ENCODE results near the gene DNAAF1.

DNA sequence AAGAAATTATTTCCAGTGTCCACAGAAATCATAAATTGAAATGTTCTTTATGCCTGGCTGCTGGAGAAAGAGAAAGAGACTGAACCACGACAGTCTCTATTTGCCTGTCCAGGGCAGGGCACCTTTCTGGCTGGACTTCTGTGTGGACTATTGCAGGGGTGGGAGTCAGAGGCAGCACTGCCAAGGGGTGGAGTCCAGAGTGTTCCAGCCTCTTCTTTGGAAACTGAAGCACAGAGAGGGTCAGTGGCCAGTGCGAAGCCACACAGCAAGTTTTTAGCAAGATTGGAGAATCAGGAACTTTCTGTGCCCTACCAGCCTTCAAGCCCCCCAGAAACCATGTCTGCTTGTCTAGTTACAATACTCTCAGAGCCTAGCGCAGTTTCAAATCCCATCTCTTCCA lies 79.4 kb downstream of the DNAAF1 start:
- TF ChIP-seq FOXS1 (CRISPR knock-in tag; IDR thresholded peaks at IDR 0.05) (no peak), NR3C1 (IDR thresholded peaks at IDR 0.05) (no peak), ZSCAN20 (CRISPR knock-in tag; IDR thresholded peaks at IDR 0.05) (no peak), HDAC2 (IDR thresholded peaks at IDR 0.05) (no peak), JUN (IDR thresholded peaks at IDR 0.05) (no peak), RAD21 (conservative IDR thresholded peaks at IDR 0.05 in 1 of 2, IDR thresholded peaks at IDR 0.05 in 1 of 2) (no peak), NFE2L2 (conservative IDR thresholded peaks at IDR 0.05; ENCODE audit: low read length) (no peak)
- TF ChIP-seq, protein P1, sequence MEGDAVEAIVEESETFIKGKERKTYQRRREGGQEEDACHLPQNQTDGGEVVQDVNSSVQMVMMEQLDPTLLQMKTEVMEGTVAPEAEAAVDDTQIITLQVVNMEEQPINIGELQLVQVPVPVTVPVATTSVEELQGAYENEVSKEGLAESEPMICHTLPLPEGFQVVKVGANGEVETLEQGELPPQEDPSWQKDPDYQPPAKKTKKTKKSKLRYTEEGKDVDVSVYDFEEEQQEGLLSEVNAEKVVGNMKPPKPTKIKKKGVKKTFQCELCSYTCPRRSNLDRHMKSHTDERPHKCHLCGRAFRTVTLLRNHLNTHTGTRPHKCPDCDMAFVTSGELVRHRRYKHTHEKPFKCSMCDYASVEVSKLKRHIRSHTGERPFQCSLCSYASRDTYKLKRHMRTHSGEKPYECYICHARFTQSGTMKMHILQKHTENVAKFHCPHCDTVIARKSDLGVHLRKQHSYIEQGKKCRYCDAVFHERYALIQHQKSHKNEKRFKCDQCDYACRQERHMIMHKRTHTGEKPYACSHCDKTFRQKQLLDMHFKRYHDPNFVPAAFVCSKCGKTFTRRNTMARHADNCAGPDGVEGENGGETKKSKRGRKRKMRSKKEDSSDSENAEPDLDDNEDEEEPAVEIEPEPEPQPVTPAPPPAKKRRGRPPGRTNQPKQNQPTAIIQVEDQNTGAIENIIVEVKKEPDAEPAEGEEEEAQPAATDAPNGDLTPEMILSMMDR (IDR thresholded peaks at IDR 0.05): no peak
- TF ChIP-seq, protein P2, sequence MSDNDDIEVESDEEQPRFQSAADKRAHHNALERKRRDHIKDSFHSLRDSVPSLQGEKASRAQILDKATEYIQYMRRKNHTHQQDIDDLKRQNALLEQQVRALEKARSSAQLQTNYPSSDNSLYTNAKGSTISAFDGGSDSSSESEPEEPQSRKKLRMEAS (IDR thresholded peaks at IDR 0.05): no peak
- TF ChIP-seq, protein P3, sequence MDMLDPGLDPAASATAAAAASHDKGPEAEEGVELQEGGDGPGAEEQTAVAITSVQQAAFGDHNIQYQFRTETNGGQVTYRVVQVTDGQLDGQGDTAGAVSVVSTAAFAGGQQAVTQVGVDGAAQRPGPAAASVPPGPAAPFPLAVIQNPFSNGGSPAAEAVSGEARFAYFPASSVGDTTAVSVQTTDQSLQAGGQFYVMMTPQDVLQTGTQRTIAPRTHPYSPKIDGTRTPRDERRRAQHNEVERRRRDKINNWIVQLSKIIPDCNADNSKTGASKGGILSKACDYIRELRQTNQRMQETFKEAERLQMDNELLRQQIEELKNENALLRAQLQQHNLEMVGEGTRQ (IDR thresholded peaks at IDR 0.05): no peak

All from A549 (cell line).